RKO (cell line): Measurements from ENCODE around the gene TNFRSF18.
A peak's percentile ranks its signal among the peaks of the same experiment; 100 is the strongest.

Experiments used
- DNase-seq: peaks from one replicate; pipeline ENCODE4 v3.0.0-alpha.2; 2016; ENCODE audit warnings: low spot score

Gene TNFRSF18

GRCh38 chr1:1240348-1240732 lies 33.9 kb upstream of the TNFRSF18 start:
- no peak for DNase-seq

GRCh38 chr1:1239614-1240347 lies 33.4 kb upstream of the TNFRSF18 start:
- no peak for DNase-seq

- no peak for DNase-seq
Measured at GRCh38 chr1:1239227-1239613, 32.8 kb upstream of the TNFRSF18 start.

- DNase-seq = no peak
Measured at GRCh38 chr1:1238702-1239178, 32.3 kb upstream of the TNFRSF18 start.

- no peak for DNase-seq
Measured at GRCh38 chr1:1237874-1238701, 31.7 kb upstream of the TNFRSF18 start.

GRCh38 chr1:1236945-1237873 lies 30.8 kb upstream of the TNFRSF18 start:
- DNase-seq = no peak

- DNase-seq = no peak
Measured at GRCh38 chr1:1236176-1236763, 29.9 kb upstream of the TNFRSF18 start.

GRCh38 chr1:1235016-1235744 lies 28.8 kb upstream of the TNFRSF18 start:
- DNase-seq = no peak

GRCh38 chr1:1234180-1234808 lies 27.9 kb upstream of the TNFRSF18 start:
- DNase-seq = no peak

- DNase-seq = no peak
Measured at GRCh38 chr1:1233567-1233892, 27.1 kb upstream of the TNFRSF18 start.

- DNase-seq = no peak
Measured at GRCh38 chr1:1232796-1233566, 26.6 kb upstream of the TNFRSF18 start.

- no peak for DNase-seq
Measured at GRCh38 chr1:1232208-1232795, 25.9 kb upstream of the TNFRSF18 start, which contains the start of gene B3GALT6. TSS of gene B3GALT6 (plus strand) at chr1:1232237. CDS start at chr1:1232279, 42 bp downstream.

- DNase-seq = peak; percentile 96
Measured at GRCh38 chr1:1231400-1232207, 25.2 kb upstream of the TNFRSF18 start, which contains the start of gene SDF4. TSS of gene SDF4 (minus strand) at chr1:1232001. CDS start at chr1:1228772, 3,229 bp downstream.

- peak; percentile 82 for DNase-seq
Measured at GRCh38 chr1:1230656-1231399, 24.4 kb upstream of the TNFRSF18 start.

GRCh38 chr1:1229770-1230169 lies 23.4 kb upstream of the TNFRSF18 start:
- DNase-seq = no peak

GRCh38 chr1:1228596-1229321 lies 22.4 kb upstream of the TNFRSF18 start:
- DNase-seq = no peak

GRCh38 chr1:1228187-1228586 lies 21.8 kb upstream of the TNFRSF18 start:
- no peak for DNase-seq
